HFF-Myc (cell line): Measurements from ENCODE around the gene SORBS1.

ENCODE experiments used
- DNase-seq: peaks from one replicate; pipeline ENCODE4 v3.0.0-alpha.2; 2011; ENCODE audit warnings: low read depth; ENCODE audit errors: extremely low read depth
- H3K4me3 ChIP-seq: replicated peaks from 2 replicates; pipeline ENCODE4 v1.5.1; 2011; ENCODE audit warnings: low read depth, mild to moderate bottlenecking, control low read depth, low read length
- TF ChIP-seq, protein P1 (sequence below): IDR thresholded peaks from 2 replicates; pipeline ENCODE4 v1.5.1; 2012; ENCODE audit warnings: mild to moderate bottlenecking, low read depth, low read length, control low read depth; ENCODE audit errors: missing control alignments

Gene SORBS1

DNA sequence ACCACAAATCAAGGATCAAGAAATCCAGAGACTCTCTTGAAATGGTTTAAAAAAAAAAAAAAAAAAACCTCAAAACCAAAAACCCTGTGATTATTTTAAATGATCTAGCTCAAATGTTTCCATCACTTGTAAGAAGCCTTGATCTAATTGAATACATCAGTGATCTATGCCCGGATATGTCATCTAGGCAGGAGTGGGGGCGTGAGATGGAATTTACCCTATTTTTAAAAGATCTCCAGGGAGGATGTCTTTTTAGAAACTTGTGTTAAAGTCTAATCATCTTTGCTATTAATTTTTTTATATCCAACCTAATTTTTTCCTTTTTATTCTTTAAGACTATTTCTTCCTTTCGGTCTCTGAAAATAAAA is 169.0 kb downstream of the SORBS1 start:
- TF ChIP-seq, protein P1, sequence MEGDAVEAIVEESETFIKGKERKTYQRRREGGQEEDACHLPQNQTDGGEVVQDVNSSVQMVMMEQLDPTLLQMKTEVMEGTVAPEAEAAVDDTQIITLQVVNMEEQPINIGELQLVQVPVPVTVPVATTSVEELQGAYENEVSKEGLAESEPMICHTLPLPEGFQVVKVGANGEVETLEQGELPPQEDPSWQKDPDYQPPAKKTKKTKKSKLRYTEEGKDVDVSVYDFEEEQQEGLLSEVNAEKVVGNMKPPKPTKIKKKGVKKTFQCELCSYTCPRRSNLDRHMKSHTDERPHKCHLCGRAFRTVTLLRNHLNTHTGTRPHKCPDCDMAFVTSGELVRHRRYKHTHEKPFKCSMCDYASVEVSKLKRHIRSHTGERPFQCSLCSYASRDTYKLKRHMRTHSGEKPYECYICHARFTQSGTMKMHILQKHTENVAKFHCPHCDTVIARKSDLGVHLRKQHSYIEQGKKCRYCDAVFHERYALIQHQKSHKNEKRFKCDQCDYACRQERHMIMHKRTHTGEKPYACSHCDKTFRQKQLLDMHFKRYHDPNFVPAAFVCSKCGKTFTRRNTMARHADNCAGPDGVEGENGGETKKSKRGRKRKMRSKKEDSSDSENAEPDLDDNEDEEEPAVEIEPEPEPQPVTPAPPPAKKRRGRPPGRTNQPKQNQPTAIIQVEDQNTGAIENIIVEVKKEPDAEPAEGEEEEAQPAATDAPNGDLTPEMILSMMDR: no peak
- H3K4me3 ChIP-seq: no peak overlapping the region
- no peak for DNase-seq

DNA sequence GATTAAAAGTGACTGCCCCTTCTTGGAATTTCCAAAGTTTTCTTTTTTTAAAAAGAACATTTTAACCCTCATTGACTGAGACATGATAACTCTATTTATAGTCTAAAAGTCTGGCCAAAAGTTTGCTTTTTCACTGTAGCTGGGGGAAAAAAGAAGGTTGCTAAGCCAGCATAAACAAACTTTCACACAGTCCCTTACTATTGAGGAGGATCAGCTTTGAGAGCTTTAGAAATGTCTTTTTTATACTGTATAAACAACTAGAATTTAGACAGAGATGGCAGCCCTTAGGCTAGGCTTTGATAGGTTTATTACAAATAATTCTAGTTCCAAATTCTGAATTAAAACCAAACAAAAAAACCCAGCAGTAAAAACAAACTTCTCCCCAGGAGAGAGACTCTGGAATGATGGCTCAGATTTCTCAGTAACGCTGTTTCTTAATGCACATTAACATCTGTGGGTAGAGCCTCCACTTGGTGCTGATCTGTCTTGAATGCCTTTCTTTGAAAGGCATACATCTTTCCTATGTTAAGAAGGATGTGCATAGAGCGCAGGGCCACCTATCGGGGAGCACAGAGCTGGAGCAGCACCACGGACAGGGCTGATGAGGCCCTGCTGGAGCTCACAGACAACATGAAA is 169.5 kb downstream of the SORBS1 start:
- TF ChIP-seq, protein P1: peak; percentile 12
- peak; percentile 15 for DNase-seq
- H3K4me3 ChIP-seq: no peak overlapping the region

DNA sequence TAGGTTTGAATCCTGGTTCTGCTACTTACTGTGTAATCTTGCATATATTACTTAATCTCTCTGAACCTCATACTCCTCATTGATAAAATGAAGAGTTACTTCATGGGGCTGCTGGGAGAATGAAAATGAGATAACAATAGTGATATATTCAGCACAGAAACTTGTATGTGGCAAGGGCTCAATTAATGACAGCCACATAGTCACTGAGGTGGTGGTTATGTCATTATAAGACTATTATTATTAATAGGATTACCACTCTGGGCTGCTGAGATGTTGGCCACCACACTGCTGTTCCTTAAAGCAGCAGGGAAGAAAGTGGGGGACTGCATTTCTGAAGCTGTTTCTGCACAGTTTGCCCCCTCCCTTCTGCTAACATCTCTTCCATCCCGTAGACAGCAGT is 170.0 kb downstream of the SORBS1 start:
- no peak overlapping the region for H3K4me3 ChIP-seq
- TF ChIP-seq, protein P1: no peak
- DNase-seq: no peak

DNA sequence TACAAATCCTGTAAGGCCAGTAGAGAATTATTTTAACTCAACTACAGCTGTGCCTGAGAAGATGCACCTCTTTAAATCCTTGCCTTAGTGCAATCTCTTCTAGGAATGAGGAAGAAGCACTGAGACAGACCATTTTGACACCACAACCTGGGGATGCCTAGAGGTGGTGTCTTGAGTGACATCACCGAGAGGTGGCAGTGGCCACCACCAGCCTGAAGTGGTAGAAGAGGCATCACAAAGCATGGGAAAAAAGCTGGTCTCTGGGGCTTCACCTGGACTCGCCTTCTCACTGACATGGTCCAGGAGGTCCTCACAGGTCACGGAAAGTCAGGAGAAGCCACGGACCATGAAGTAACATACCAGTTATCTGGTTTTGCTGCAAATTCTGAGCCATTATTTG is 171.2 kb downstream of the SORBS1 start:
- no peak overlapping the region for H3K4me3 ChIP-seq
- TF ChIP-seq, protein P1: no peak
- DNase-seq: no peak

DNA sequence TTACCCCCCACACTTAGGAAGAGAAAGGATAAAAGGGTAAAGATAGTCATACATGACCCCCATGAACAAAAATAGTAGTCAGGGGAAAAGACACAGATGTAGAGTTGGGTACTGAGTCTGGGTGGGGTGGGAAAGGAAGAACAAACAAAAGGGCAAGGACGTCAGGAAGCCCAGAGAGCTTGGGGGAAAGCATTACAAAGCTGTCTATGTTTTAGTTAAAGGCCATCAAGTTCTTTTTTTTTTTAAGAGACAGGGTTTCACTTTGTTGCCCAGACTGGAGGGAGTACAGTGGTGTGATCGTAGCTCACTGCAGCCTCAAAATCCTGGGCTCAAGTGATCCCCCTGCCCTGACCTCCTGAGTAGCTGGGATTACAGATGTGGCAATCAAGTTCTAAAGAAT is 172.0 kb downstream of the SORBS1 start:
- no peak overlapping the region for H3K4me3 ChIP-seq

DNA sequence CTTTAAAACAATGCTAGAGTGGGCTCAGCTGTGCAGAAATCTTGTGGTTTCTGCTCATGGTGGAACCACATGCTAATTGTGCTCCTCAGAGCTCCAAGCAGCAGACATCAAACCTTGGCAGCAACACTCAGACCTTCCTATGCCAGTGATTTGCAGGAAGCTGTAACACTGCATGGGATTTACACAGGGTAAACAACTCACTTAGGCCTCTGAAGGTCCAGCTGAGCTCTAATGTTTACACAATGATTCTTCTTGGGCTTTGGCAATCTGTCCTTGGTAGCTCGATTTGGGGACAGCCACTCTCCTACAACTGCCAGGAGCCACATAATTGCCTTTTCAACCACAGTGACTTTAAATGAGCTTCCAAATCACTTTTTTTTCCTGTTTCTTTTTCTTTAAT is 172.6 kb downstream of the SORBS1 start:
- no peak for DNase-seq
- TF ChIP-seq, protein P1: no peak
- H3K4me3 ChIP-seq: no peak overlapping the region

More for the DNA sequence above, 172.0 kb downstream of the SORBS1 start:
- TF ChIP-seq, protein P1: no peak
- no peak for DNase-seq

DNA sequence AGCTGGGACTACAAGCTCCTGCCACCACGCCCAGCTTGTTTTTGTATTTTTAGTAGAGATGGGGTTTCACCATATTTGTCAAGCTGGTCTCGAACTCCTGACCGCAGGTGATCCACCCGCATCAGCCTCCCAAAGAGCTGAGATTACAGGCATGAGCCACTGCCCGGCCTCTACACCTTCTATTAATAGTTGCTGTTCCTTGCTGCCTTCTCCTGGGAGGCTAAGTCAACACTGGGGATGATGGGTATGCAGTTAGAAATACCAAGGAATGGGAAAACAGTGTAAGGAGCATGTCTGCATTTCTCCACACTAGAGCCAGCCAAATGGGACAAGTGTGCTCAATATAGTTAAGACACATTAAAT is 173.1 kb downstream of the SORBS1 start:
- TF ChIP-seq, protein P1: no peak
- no peak overlapping the region for H3K4me3 ChIP-seq
- DNase-seq: no peak
